ENCODE measurements around the gene PKD2L2.

PKD2L2 gene

GRCh38 chr5:137890845-137891244 lies 1.6 kb downstream of the PKD2L2 start:
- H3K27ac ChIP-seq (ENCODE audit: low read length), result no peak overlapping the region
- H3K4me1 ChIP-seq (ENCODE audit: control insufficient read depth in 1 of 2, insufficient read depth in 2 of 2, low read length in 2 of 2), result peaks cover 0 to 7% of the 10 kb centered on the region in 2 donors
- no peaks in the 10 kb centered on the region for H3K9me3 ChIP-seq (ENCODE audit: control insufficient read depth in 1 of 2, low read length in 2 of 2)
- H3K36me3 ChIP-seq (ENCODE audit: control insufficient read depth in 1 of 2, insufficient read depth in 2 of 2, low read length in 2 of 2), result no peaks in the 10 kb centered on the region
- H3K4me3 ChIP-seq (ENCODE audit: low read depth in 1 of 2, low read length in 2 of 2), result no peak overlapping the region
- no peaks in the 10 kb centered on the region for H3K27me3 ChIP-seq (ENCODE audit: low read depth, low read length)

- H3K9me3 ChIP-seq (ENCODE audit: control insufficient read depth in 1 of 2, low read length in 2 of 2), result no peaks in the 10 kb centered on the region
- peaks cover 0 to 7% of the 10 kb centered on the region in 2 donors for H3K4me1 ChIP-seq (ENCODE audit: control insufficient read depth in 1 of 2, insufficient read depth in 2 of 2, low read length in 2 of 2)
- no peak overlapping the region for H3K4me3 ChIP-seq (ENCODE audit: low read depth in 1 of 2, low read length in 2 of 2)
- no peaks in the 10 kb centered on the region for H3K36me3 ChIP-seq (ENCODE audit: control insufficient read depth in 1 of 2, insufficient read depth in 2 of 2, low read length in 2 of 2)
- no peak overlapping the region for H3K27ac ChIP-seq (ENCODE audit: low read length)
- H3K27me3 ChIP-seq (ENCODE audit: low read depth, low read length), result no peaks in the 10 kb centered on the region
Measured at GRCh38 chr5:137891849-137892248, 2.6 kb downstream of the PKD2L2 start.

- H3K4me1 ChIP-seq (ENCODE audit: control insufficient read depth in 1 of 2, insufficient read depth in 2 of 2, low read length in 2 of 2), result peaks cover 0 to 2% of the 10 kb centered on the region in 2 donors
- no peaks in the 10 kb centered on the region for H3K9me3 ChIP-seq (ENCODE audit: control insufficient read depth in 1 of 2, low read length in 2 of 2)
- H3K27ac ChIP-seq (ENCODE audit: low read length), result no peak overlapping the region
- H3K4me3 ChIP-seq (ENCODE audit: low read depth in 1 of 2, low read length in 2 of 2), result no peak overlapping the region
- H3K27me3 ChIP-seq (ENCODE audit: low read depth, low read length), result no peaks in the 10 kb centered on the region
- H3K36me3 ChIP-seq (ENCODE audit: control insufficient read depth in 1 of 2, insufficient read depth in 2 of 2, low read length in 2 of 2), result no peaks in the 10 kb centered on the region
Measured at GRCh38 chr5:137894586-137894985, 5.3 kb downstream of the PKD2L2 start.

GRCh38 chr5:137896560-137896959 lies 7.3 kb downstream of the PKD2L2 start:
- no peak overlapping the region for H3K4me3 ChIP-seq (ENCODE audit: low read depth in 1 of 2, low read length in 2 of 2)
- H3K4me1 ChIP-seq (ENCODE audit: control insufficient read depth in 1 of 2, insufficient read depth in 2 of 2, low read length in 2 of 2), result no peaks in the 10 kb centered on the region
- no peak overlapping the region for H3K27ac ChIP-seq (ENCODE audit: low read length)
- H3K36me3 ChIP-seq (ENCODE audit: control insufficient read depth in 1 of 2, insufficient read depth in 2 of 2, low read length in 2 of 2), result no peaks in the 10 kb centered on the region
- H3K27me3 ChIP-seq (ENCODE audit: low read depth, low read length), result no peaks in the 10 kb centered on the region
- no peaks in the 10 kb centered on the region for H3K9me3 ChIP-seq (ENCODE audit: control insufficient read depth in 1 of 2, low read length in 2 of 2)

GRCh38 chr5:137899493-137899892 lies 10.2 kb downstream of the PKD2L2 start:
- H3K9me3 ChIP-seq (ENCODE audit: control insufficient read depth in 1 of 2, low read length in 2 of 2), result no peaks in the 10 kb centered on the region
- no peak overlapping the region for H3K4me3 ChIP-seq (ENCODE audit: low read depth in 1 of 2, low read length in 2 of 2)
- H3K27ac ChIP-seq (ENCODE audit: low read length), result no peak overlapping the region
- H3K27me3 ChIP-seq (ENCODE audit: low read depth, low read length), result no peaks in the 10 kb centered on the region
- no peaks in the 10 kb centered on the region for H3K4me1 ChIP-seq (ENCODE audit: control insufficient read depth in 1 of 2, insufficient read depth in 2 of 2, low read length in 2 of 2)
- H3K36me3 ChIP-seq (ENCODE audit: control insufficient read depth in 1 of 2, insufficient read depth in 2 of 2, low read length in 2 of 2), result no peaks in the 10 kb centered on the region

GRCh38 chr5:137901011-137901817 lies 12.0 kb downstream of the PKD2L2 start:
- H3K36me3 ChIP-seq (ENCODE audit: control insufficient read depth in 1 of 2, insufficient read depth in 2 of 2, low read length in 2 of 2), result no peaks in the 10 kb centered on the region
- H3K4me1 ChIP-seq (ENCODE audit: control insufficient read depth in 1 of 2, insufficient read depth in 2 of 2, low read length in 2 of 2), result no peaks in the 10 kb centered on the region
- H3K27ac ChIP-seq (ENCODE audit: low read length), result no peak overlapping the region
- no peaks in the 10 kb centered on the region for H3K9me3 ChIP-seq (ENCODE audit: control insufficient read depth in 1 of 2, low read length in 2 of 2)
- no peak overlapping the region for H3K4me3 ChIP-seq (ENCODE audit: low read depth in 1 of 2, low read length in 2 of 2)
- H3K27me3 ChIP-seq (ENCODE audit: low read depth, low read length), result no peaks in the 10 kb centered on the region

GRCh38 chr5:137902408-137903133 lies 13.3 kb downstream of the PKD2L2 start:
- Histone ChIP-seq H3K4me3 (ENCODE audit: low read depth in 1 of 2, low read length in 2 of 2) (no peak overlapping the region), H3K9me3 (ENCODE audit: control insufficient read depth in 1 of 2, low read length in 2 of 2) (no peaks in the 10 kb centered on the region), H3K36me3 (ENCODE audit: control insufficient read depth in 1 of 2, insufficient read depth in 2 of 2, low read length in 2 of 2) (no peaks in the 10 kb centered on the region), H3K4me1 (ENCODE audit: control insufficient read depth in 1 of 2, insufficient read depth in 2 of 2, low read length in 2 of 2) (no peaks in the 10 kb centered on the region), H3K27ac (ENCODE audit: low read length) (no peak overlapping the region), H3K27me3 (ENCODE audit: low read depth, low read length) (no peaks in the 10 kb centered on the region)

GRCh38 chr5:137914758-137915157 lies 25.5 kb downstream of the PKD2L2 start:
- Histone ChIP-seq H3K4me1 (ENCODE audit: control insufficient read depth in 1 of 2, insufficient read depth in 2 of 2, low read length in 2 of 2) (no peaks in the 10 kb centered on the region), H3K27me3 (ENCODE audit: low read depth, low read length) (peaks cover 4% of the 10 kb centered on the region), H3K27ac (ENCODE audit: low read length) (no peak overlapping the region), H3K9me3 (ENCODE audit: control insufficient read depth in 1 of 2, low read length in 2 of 2) (peaks cover 0 to 4% of the 10 kb centered on the region in 2 donors), H3K36me3 (ENCODE audit: control insufficient read depth in 1 of 2, insufficient read depth in 2 of 2, low read length in 2 of 2) (no peaks in the 10 kb centered on the region), H3K4me3 (ENCODE audit: low read depth in 1 of 2, low read length in 2 of 2) (no peak overlapping the region)

GRCh38 chr5:137916923-137917322 lies 27.7 kb downstream of the PKD2L2 start:
- no peaks in the 10 kb centered on the region for H3K4me1 ChIP-seq (ENCODE audit: control insufficient read depth in 1 of 2, insufficient read depth in 2 of 2, low read length in 2 of 2)
- H3K9me3 ChIP-seq (ENCODE audit: control insufficient read depth in 1 of 2, low read length in 2 of 2), result peaks cover 0 to 4% of the 10 kb centered on the region in 2 donors
- peaks cover 1% of the 10 kb centered on the region for H3K27me3 ChIP-seq (ENCODE audit: low read depth, low read length)
- no peak overlapping the region for H3K4me3 ChIP-seq (ENCODE audit: low read depth in 1 of 2, low read length in 2 of 2)
- no peaks in the 10 kb centered on the region for H3K36me3 ChIP-seq (ENCODE audit: control insufficient read depth in 1 of 2, insufficient read depth in 2 of 2, low read length in 2 of 2)
- H3K27ac ChIP-seq (ENCODE audit: low read length), result no peak overlapping the region

- H3K4me3 ChIP-seq (ENCODE audit: low read depth in 1 of 2, low read length in 2 of 2), result no peak overlapping the region
- no peak overlapping the region for H3K27ac ChIP-seq (ENCODE audit: low read length)
- no peaks in the 10 kb centered on the region for H3K9me3 ChIP-seq (ENCODE audit: control insufficient read depth in 1 of 2, low read length in 2 of 2)
- H3K4me1 ChIP-seq (ENCODE audit: control insufficient read depth in 1 of 2, insufficient read depth in 2 of 2, low read length in 2 of 2), result peaks cover 0 to 4% of the 10 kb centered on the region in 2 donors
- no peaks in the 10 kb centered on the region for H3K36me3 ChIP-seq (ENCODE audit: control insufficient read depth in 1 of 2, insufficient read depth in 2 of 2, low read length in 2 of 2)
- H3K27me3 ChIP-seq (ENCODE audit: low read depth, low read length), result no peaks in the 10 kb centered on the region
Measured at GRCh38 chr5:137921931-137922330, 32.7 kb downstream of the PKD2L2 start.

GRCh38 chr5:137923856-137924255 lies 34.6 kb downstream of the PKD2L2 start:
- H3K4me1 ChIP-seq (ENCODE audit: control insufficient read depth in 1 of 2, insufficient read depth in 2 of 2, low read length in 2 of 2), result peaks cover 0 to 4% of the 10 kb centered on the region in 2 donors
- no peak overlapping the region for H3K4me3 ChIP-seq (ENCODE audit: low read depth in 1 of 2, low read length in 2 of 2)
- H3K27me3 ChIP-seq (ENCODE audit: low read depth, low read length), result no peaks in the 10 kb centered on the region
- H3K9me3 ChIP-seq (ENCODE audit: control insufficient read depth in 1 of 2, low read length in 2 of 2), result no peaks in the 10 kb centered on the region
- no peak overlapping the region for H3K27ac ChIP-seq (ENCODE audit: low read length)
- no peaks in the 10 kb centered on the region for H3K36me3 ChIP-seq (ENCODE audit: control insufficient read depth in 1 of 2, insufficient read depth in 2 of 2, low read length in 2 of 2)

Data from muscle layer of duodenum (tissue), 2 donors.